Fibroblast of the aortic adventitia (primary cell): ENCODE results near the gene HHAT. TPM values are rescaled to one million over a fixed set of nuclear protein-coding genes. Genes with fewer than 3 reads are reported as not detected.

ENCODE experiments used
- DNase-seq: peaks from one replicate; pipeline ENCODE4 v3.0.0-alpha.2; 2010; ENCODE audit warnings: low read depth
- H3K4me3 ChIP-seq: 2 replicates; pipeline ENCODE4 v1.5.1; 2011; ENCODE audit warnings: low read depth, mild to moderate bottlenecking, control low read depth, low read length, moderate library complexity
- total RNA-seq: library from RNA; depleted of rRNA; stranded (reverse); fragments of >200 nt; gene quantifications from 2 replicates; pipeline ENCODE4 v1.2.3, GENCODE V29; 2012; ENCODE audit warnings: low replicate concordance
- TF ChIP-seq, protein P1 (sequence below): IDR thresholded peaks from 2 replicates; pipeline ENCODE4 v1.5.1; 2011; ENCODE audit warnings: mild to moderate bottlenecking, low read length, control low read depth, inconsistent platforms; ENCODE audit not compliant: insufficient read depth

The HHAT gene
- total RNA-seq, 1 donor = 8.5 TPM

DNA sequence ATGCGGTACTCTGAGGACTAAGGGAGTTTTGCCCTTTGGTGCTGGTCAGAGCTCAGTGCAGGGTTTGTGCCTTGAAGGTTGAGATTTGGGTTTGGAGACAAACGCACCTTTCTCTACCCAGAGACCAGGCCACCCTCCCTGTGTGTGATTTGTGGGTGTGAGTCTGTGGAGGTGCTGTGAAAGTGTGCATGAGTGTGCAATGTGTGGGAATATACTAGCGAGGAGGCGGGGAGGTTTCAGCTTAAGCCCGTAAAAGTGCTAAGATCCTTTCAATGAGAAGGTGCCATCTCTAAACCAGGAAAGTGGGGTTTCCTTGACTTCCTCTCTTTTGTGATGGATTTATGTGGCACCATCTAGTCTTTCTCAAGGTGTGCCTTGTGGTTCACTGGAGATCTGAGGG lies 225.7 kb downstream of the HHAT start:
- no peak overlapping the region for H3K4me3 ChIP-seq
- no peak for DNase-seq
- TF ChIP-seq, protein P1, sequence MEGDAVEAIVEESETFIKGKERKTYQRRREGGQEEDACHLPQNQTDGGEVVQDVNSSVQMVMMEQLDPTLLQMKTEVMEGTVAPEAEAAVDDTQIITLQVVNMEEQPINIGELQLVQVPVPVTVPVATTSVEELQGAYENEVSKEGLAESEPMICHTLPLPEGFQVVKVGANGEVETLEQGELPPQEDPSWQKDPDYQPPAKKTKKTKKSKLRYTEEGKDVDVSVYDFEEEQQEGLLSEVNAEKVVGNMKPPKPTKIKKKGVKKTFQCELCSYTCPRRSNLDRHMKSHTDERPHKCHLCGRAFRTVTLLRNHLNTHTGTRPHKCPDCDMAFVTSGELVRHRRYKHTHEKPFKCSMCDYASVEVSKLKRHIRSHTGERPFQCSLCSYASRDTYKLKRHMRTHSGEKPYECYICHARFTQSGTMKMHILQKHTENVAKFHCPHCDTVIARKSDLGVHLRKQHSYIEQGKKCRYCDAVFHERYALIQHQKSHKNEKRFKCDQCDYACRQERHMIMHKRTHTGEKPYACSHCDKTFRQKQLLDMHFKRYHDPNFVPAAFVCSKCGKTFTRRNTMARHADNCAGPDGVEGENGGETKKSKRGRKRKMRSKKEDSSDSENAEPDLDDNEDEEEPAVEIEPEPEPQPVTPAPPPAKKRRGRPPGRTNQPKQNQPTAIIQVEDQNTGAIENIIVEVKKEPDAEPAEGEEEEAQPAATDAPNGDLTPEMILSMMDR = no peak

DNA sequence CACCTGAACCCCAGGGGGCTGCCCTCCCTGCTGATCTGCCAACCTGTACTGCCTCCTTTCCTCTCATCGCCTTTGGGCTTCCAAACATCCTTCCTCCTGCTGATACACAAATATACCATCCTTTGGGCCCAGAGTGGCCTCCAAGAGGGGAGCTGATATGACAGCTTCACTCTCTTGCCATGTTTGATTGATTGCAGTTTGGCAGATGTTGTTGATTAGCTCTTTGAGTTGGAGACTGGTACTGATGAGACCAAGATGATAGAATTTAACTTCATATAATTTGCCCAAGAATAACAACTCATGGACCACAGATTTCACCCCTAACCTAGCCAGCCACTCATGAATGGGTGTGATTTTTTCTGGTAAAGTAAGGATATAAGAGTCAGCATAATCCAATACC lies 227.8 kb downstream of the HHAT start:
- TF ChIP-seq, protein P1 = no peak
- H3K4me3 ChIP-seq = no peak overlapping the region
- DNase-seq = no peak

DNA sequence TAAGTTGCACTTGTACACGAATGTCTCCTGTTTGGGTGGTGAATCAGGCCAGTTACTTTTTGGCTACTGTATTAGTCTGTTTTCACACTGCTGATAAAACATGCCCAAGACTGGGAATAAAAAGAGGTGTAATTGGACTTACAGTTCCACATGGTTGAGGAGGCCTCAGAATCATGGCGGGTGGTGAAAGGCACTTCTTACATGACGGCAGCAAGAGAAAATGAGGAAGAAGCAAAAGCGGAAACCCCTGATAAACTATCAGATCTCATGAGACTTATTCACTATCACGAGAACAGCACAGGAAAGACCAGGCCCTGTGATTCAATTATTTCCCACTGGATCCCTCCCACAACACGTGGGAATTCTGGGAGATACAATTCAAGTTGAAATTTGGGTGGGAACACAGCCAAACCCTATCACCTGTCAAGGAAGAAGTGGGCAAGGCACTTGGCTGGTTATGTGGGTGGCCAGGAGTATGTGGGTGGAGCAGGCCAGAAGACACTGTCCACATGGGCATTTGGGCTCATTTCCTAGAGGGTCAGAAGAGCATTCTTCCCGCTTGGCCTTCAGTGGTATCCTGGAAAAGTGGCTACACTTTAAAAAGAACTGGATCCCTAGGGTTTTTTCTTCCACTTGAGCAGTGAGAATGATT lies 228.8 kb downstream of the HHAT start:
- TF ChIP-seq, protein P1 = no peak
- no peak for DNase-seq
- H3K4me3 ChIP-seq = no peak overlapping the region

DNA sequence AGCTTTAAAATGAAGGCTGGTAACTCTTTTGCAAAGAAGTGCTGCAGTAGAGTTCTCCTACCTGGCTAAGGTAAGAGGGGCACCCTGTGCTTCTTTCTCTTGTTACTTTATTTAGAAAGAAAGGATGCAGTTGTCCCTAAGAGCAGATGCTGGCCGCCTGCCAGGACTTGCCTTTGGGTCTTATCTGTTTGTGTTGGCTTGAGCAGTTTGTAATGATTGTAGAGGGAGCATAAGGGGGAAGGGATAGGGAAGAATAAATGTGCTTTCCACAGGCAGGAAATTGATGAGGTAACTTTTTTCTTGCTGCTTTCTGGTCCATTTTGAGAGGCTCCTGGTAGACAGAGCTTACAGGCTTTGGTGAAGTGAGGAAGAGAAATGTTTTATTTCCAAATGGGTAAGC lies 229.6 kb downstream of the HHAT start:
- no peak for DNase-seq
- TF ChIP-seq, protein P1 = no peak
- H3K4me3 ChIP-seq = no peak overlapping the region

DNA sequence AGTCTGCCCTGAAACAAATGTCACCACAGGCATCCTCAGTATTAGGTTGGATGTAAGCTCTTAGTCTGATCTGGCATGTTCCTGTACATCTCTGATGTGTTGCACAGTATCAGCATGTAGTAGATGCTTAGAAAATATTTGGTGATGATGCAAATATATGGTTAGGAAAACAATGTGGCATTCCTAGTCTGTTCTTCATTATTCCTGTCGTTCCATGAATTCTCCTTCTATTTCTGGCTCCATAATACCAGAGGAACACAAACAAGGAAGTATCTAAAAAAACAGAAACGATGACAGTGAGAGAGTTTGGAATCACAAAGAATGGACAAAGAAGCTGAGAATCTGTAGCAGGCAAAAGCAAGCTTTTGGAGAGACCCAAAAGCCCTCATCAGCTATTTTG lies 236.6 kb downstream of the HHAT start:
- no peak overlapping the region for H3K4me3 ChIP-seq
- no peak for DNase-seq
- TF ChIP-seq, protein P1 = no peak

DNA sequence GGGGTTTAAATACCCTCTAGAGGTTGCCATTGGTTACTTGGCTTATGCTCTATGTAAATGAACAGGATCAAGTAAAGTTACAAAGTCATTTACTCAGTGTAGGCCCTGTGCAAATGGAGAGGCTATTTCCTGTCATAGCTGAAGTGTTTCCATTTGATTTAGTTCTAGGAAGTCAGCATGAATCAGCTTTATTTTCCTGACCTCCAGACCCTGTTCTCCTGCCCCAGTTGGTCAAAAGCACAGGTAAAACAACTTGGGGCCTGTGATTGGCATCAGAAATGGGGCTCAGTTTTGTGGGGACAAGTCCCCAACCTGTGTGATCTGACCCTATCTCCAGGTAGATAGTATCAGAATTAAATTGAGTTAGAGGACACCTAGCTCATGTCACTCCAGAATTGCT lies 239.9 kb downstream of the HHAT start:
- TF ChIP-seq, protein P1 = no peak
- no peak for DNase-seq

DNA sequence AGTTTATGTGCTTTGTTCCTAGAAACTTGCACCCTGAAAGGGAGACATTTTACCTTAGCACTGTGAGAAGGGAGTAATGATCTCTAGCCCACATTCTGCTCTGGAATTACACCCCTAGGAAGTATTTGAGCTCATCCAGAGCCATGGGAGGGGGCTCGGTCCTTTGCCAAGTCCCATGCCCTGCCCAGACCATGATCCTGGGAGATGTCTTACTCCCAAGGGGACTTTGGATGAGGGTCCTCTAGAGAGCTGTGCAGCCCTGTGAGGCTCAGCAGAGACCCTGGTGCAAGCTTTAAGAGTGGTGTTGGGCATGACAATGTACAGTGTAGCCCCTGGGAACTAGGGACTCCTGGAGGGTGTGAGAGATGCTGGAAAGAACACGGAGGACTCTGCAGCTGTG lies 241.4 kb downstream of the HHAT start:
- DNase-seq = no peak
- TF ChIP-seq, protein P1 = no peak

More for the DNA sequence above, 239.9 kb downstream of the HHAT start:
- no peak overlapping the region for H3K4me3 ChIP-seq

More for the DNA sequence above, 241.4 kb downstream of the HHAT start:
- H3K4me3 ChIP-seq = no peak overlapping the region
